ENCODE results near the gene TXNDC5.

DNA sequence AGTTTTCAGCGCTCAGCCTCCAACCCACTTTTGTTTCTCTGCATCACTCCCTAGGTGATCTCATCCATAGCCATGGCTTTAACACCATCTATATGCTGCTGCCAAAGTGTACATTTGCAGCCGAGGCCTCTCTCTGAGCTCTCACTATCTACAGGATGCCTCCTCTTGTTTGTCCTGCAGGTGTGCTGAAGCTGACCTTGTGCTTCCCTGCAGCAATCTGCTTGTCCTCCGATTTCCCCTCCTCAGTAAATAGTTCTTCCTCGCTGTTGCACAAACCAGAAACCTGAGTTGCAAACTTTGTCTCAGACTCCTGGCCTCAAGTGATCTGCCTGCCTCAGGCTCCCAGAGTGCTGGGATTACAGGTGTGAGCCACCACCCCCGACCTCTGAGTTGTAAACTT is 3.7 kb upstream of the TXNDC5 start:
- TF ChIP-seq, protein P1, sequence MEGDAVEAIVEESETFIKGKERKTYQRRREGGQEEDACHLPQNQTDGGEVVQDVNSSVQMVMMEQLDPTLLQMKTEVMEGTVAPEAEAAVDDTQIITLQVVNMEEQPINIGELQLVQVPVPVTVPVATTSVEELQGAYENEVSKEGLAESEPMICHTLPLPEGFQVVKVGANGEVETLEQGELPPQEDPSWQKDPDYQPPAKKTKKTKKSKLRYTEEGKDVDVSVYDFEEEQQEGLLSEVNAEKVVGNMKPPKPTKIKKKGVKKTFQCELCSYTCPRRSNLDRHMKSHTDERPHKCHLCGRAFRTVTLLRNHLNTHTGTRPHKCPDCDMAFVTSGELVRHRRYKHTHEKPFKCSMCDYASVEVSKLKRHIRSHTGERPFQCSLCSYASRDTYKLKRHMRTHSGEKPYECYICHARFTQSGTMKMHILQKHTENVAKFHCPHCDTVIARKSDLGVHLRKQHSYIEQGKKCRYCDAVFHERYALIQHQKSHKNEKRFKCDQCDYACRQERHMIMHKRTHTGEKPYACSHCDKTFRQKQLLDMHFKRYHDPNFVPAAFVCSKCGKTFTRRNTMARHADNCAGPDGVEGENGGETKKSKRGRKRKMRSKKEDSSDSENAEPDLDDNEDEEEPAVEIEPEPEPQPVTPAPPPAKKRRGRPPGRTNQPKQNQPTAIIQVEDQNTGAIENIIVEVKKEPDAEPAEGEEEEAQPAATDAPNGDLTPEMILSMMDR (IDR thresholded peaks at IDR 0.05): no peak
- TF ChIP-seq POLR2AphosphoS5 (IDR thresholded peaks at IDR 0.05; ENCODE audit: low read depth, low read length) (no peak), SIN3A (IDR thresholded peaks at IDR 0.05; ENCODE audit: borderline replicate concordance, insufficient read depth, low read depth, low read length) (no peak)
- TF ChIP-seq, protein P2, sequence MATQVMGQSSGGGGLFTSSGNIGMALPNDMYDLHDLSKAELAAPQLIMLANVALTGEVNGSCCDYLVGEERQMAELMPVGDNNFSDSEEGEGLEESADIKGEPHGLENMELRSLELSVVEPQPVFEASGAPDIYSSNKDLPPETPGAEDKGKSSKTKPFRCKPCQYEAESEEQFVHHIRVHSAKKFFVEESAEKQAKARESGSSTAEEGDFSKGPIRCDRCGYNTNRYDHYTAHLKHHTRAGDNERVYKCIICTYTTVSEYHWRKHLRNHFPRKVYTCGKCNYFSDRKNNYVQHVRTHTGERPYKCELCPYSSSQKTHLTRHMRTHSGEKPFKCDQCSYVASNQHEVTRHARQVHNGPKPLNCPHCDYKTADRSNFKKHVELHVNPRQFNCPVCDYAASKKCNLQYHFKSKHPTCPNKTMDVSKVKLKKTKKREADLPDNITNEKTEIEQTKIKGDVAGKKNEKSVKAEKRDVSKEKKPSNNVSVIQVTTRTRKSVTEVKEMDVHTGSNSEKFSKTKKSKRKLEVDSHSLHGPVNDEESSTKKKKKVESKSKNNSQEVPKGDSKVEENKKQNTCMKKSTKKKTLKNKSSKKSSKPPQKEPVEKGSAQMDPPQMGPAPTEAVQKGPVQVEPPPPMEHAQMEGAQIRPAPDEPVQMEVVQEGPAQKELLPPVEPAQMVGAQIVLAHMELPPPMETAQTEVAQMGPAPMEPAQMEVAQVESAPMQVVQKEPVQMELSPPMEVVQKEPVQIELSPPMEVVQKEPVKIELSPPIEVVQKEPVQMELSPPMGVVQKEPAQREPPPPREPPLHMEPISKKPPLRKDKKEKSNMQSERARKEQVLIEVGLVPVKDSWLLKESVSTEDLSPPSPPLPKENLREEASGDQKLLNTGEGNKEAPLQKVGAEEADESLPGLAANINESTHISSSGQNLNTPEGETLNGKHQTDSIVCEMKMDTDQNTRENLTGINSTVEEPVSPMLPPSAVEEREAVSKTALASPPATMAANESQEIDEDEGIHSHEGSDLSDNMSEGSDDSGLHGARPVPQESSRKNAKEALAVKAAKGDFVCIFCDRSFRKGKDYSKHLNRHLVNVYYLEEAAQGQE (IDR thresholded peaks at IDR 0.05; ENCODE audit: insufficient read depth in 1 of 2, low read depth in 2 of 2, low read length in 1 of 2): no peak
